IMR-90 (cell line): ENCODE data around the gene MYPN. TPM values are rescaled to one million over a fixed set of nuclear protein-coding genes. Genes with fewer than 3 reads are reported as not detected.

ENCODE experiments used
- ATAC-seq: fragments of 200-7000 bp; cut with Tn5 transposase; 2 replicates; pipeline ENCODE4 v1.9.1; 2020; ENCODE audit warnings: low read depth, mild to moderate bottlenecking, moderate library complexity
- BruUV-seq: library from RNA; stranded (reverse); fragments of 400-500 nt; replicated peaks from 2 replicates; lab custom pipeline; 2021; lab: Mats Ljungman, UMichigan
- CTCF ChIA-PET: fragments of 300-600 bp; formaldehyde crosslinking; extraction: SDS; loops from one replicate; lab custom pipeline; 2021; ENCODE audit warnings: antibody characterized with exemption; lab: Yijun Ruan, JAX
- POLR2A ChIA-PET: fragments of 300-600 bp; sonication (Branson Sonifier 250); formaldehyde crosslinking; loops from one replicate; lab custom pipeline; 2022; ENCODE audit warnings: antibody characterized with exemption; ENCODE audit not compliant: unreplicated experiment; lab: Charles Lee
- DNase-seq: peaks from one replicate; pipeline ENCODE4 v3.0.0; 2013
- H2AFZ ChIP-seq: replicated peaks from 2 replicates; pipeline ENCODE3; 2013; ENCODE audit warnings: low read length, mild to moderate bottlenecking; ENCODE audit not compliant: poor library complexity
- H2AK5ac ChIP-seq: 2 replicates; pipeline ENCODE4 v1.6.1; 2013; ENCODE audit warnings: low read depth, low read length, inconsistent platforms
- H2AK9ac ChIP-seq: replicated peaks from 2 replicates; pipeline ENCODE3; 2013; ENCODE audit warnings: mild to moderate bottlenecking, low read depth, low read length, moderate library complexity; ENCODE audit not compliant: poor library complexity
- H2BK120ac ChIP-seq: 2 replicates; pipeline ENCODE4 v1.6.1; 2013; ENCODE audit warnings: low read depth, low read length, inconsistent platforms
- H2BK15ac ChIP-seq: 3 replicates; pipeline ENCODE4 v1.6.1; 2013; ENCODE audit warnings: low read depth, low read length, inconsistent platforms
- H2BK20ac ChIP-seq: 2 replicates; pipeline ENCODE4 v1.6.1; 2013; ENCODE audit warnings: low read depth, mild to moderate bottlenecking, inconsistent platforms, low read length, moderate library complexity
- H2BK5ac ChIP-seq: 2 replicates; pipeline ENCODE4 v1.6.1; 2013; ENCODE audit warnings: mild to moderate bottlenecking, low read depth, low read length, inconsistent platforms; ENCODE audit not compliant: poor library complexity, severe bottlenecking
- H3K14ac ChIP-seq: replicated peaks from 2 replicates; pipeline ENCODE4 v1.6.1; 2013; ENCODE audit warnings: low read depth, low read length, inconsistent platforms
- H3K18ac ChIP-seq: 2 replicates; pipeline ENCODE4 v1.6.1; 2013; ENCODE audit warnings: low read depth, low read length, control low read depth
- H3K23ac ChIP-seq: 2 replicates; pipeline ENCODE4 v1.6.1; 2013; ENCODE audit warnings: low read depth, low read length, inconsistent platforms
- H3K27ac ChIP-seq: 2 replicates; pipeline ENCODE4 v1.5.1; 2013; ENCODE audit warnings: mild to moderate bottlenecking, control low read depth, low read length; ENCODE audit not compliant: insufficient read depth
- H3K27me3 ChIP-seq: 2 replicates; pipeline ENCODE4 v1.6.1; 2013; ENCODE audit warnings: low read length; ENCODE audit not compliant: control insufficient read depth, insufficient read depth
- H3K36me3 ChIP-seq: 2 replicates; pipeline ENCODE4 v1.6.1; 2013; ENCODE audit warnings: low read length, mixed read lengths; ENCODE audit not compliant: control insufficient read depth, insufficient read depth
- H3K4ac ChIP-seq: 2 replicates; pipeline ENCODE4 v1.6.1; 2013; ENCODE audit warnings: low read depth, low read length, inconsistent platforms
- H3K4me1 ChIP-seq: 2 replicates; pipeline ENCODE4 v1.6.1; 2013; ENCODE audit warnings: low read length, mixed read lengths; ENCODE audit not compliant: control insufficient read depth, insufficient read depth
- H3K4me2 ChIP-seq: 2 replicates; pipeline ENCODE4 v1.6.1; 2013; ENCODE audit warnings: low read depth, mild to moderate bottlenecking, control low read depth, low read length, moderate library complexity
- H3K4me3 ChIP-seq: 2 replicates; pipeline ENCODE4 v1.5.1; 2013; ENCODE audit warnings: low read depth, mild to moderate bottlenecking, control low read depth, low read length, moderate library complexity; ENCODE audit not compliant: insufficient read depth
- H3K56ac ChIP-seq: 2 replicates; pipeline ENCODE4 v1.6.1; 2013; ENCODE audit warnings: low read length, inconsistent platforms; ENCODE audit not compliant: insufficient read depth; ENCODE audit errors: extremely low read depth
- H3K79me1 ChIP-seq, 2 experiments: 2 replicates each; pipeline ENCODE4 v1.6.1; 2013; ENCODE audit warnings: low read length in 2 of 2, inconsistent platforms in 1 of 2, low read depth in 1 of 2
- H3K9ac ChIP-seq: 2 replicates; pipeline ENCODE4 v1.6.1; 2013; ENCODE audit warnings: low read depth, low read length, control low read depth
- H3K9me1 ChIP-seq: 2 replicates; pipeline ENCODE4 v1.6.1; 2013; ENCODE audit warnings: low read length, inconsistent platforms; ENCODE audit not compliant: insufficient read depth
- H3K9me3 ChIP-seq: 2 replicates; pipeline ENCODE4 v1.6.1; 2013; ENCODE audit warnings: low read length; ENCODE audit not compliant: control insufficient read depth, insufficient read depth
- H4K20me1 ChIP-seq: 2 replicates; pipeline ENCODE4 v1.6.1; 2013; ENCODE audit warnings: low read length, inconsistent platforms; ENCODE audit not compliant: insufficient read depth
- H4K5ac ChIP-seq: 2 replicates; pipeline ENCODE4 v1.6.1; 2013; ENCODE audit warnings: mild to moderate bottlenecking, low read depth, low read length, control low read depth
- H4K8ac ChIP-seq, 2 experiments: 2 replicates each; pipeline ENCODE4 v1.6.1; 2013; ENCODE audit warnings: low read depth in 2 of 2, low read length in 2 of 2, control low read depth in 1 of 2, inconsistent platforms in 1 of 2
- H4K91ac ChIP-seq: 2 replicates; pipeline ENCODE4 v1.6.1; 2013; ENCODE audit warnings: low read depth, low read length, inconsistent platforms; ENCODE audit not compliant: insufficient read depth
- BHLHE40 ChIP-seq: fragments of 150-350 bp; IDR thresholded peaks from 2 replicates; pipeline ENCODE4 v1.6.1; 2016; ENCODE audit warnings: mild to moderate bottlenecking, low read depth, low read length
- CHD1 ChIP-seq: IDR thresholded peaks from 2 replicates; pipeline ENCODE4 v1.6.1; 2012; ENCODE audit warnings: low read depth, low read length, improper control_type of control experiment
- CTCF ChIP-seq: conservative IDR thresholded peaks from 2 replicates; pipeline ENCODE4 v1.5.1; 2012; ENCODE audit warnings: mild to moderate bottlenecking, low read depth, low read length, improper control_type of control experiment
- ELK1 ChIP-seq: fragments of 150-350 bp; IDR thresholded peaks from 2 replicates; pipeline ENCODE4 v1.6.1; 2016; ENCODE audit warnings: low read depth, mild to moderate bottlenecking, low read length, moderate library complexity, borderline replicate concordance
- MAFK ChIP-seq: IDR thresholded peaks from 2 replicates; pipeline ENCODE4 v1.6.1; 2012; ENCODE audit warnings: low read depth, low read length, improper control_type of control experiment
- MAZ ChIP-seq: IDR thresholded peaks from 2 replicates; pipeline ENCODE4 v1.6.1; 2012; ENCODE audit warnings: low read depth, mild to moderate bottlenecking, low read length, improper control_type of control experiment, moderate library complexity, borderline replicate concordance
- NFE2L2 ChIP-seq: fragments of 150-350 bp; IDR thresholded peaks from 2 replicates; pipeline ENCODE4 v1.6.1; 2016; ENCODE audit warnings: low read depth, mild to moderate bottlenecking, low read length
- POLR2A ChIP-seq: IDR thresholded peaks from 2 replicates; pipeline ENCODE4 v1.6.1; 2012; ENCODE audit warnings: mild to moderate bottlenecking, low read depth, low read length
- SMC3 ChIP-seq: fragments of 150-350 bp; IDR thresholded peaks from 2 replicates; pipeline ENCODE4 v1.6.1; 2016; ENCODE audit warnings: low read depth, mild to moderate bottlenecking, antibody characterized with exemption, low read length, moderate library complexity
- USF2 ChIP-seq: fragments of 150-350 bp; IDR thresholded peaks from 2 replicates; pipeline ENCODE4 v1.6.1; 2017; ENCODE audit warnings: mild to moderate bottlenecking, antibody characterized with exemption, low read length, low read depth
- WGBS, 2 experiments: methylation state at CpG; one replicate each; pipeline versions ENCODE4 v1.1.5 to v1.1.7; 2013; ENCODE audit warnings: missing lambda C conversion rate in 2 of 2; ENCODE audit not compliant: insufficient read length in 1 of 2; ENCODE audit errors: extremely low coverage in 2 of 2; 5-methylcytosine and 5-hydroxymethylcytosine counted together
- dilution Hi-C: fragments of 300-500 bp; cut with HindIII; formaldehyde crosslinking; loops from one replicate; pipeline ENCODE4 v1.14.3; 2018; ENCODE audit warnings: low sequenced_read_pairs; ENCODE audit not compliant: unreplicated experiment
- in situ Hi-C: fragments of 300-500 bp; cut with MboI; formaldehyde crosslinking; loops from 3 replicates; pipeline ENCODE4 v1.14.3; 2019; ENCODE audit warnings: low sequenced_read_pairs, inconsistent platforms, mixed read lengths
- intact Hi-C: fragments of 100-400 bp; cut with micrococcal nuclease; formaldehyde crosslinking; loops from 2 replicates; pipeline ENCODE4 v1.10.0; 2022
- polyA plus RNA-seq, 3 experiments: library from polyadenylated mRNA; depleted of rRNA; stranded (reverse); fragments of >200 nt; gene quantifications; 2 replicates each; pipeline ENCODE4 v1.2.3, GENCODE V29; 2012; ENCODE audit warnings: low replicate concordance in 1 of 3
- total RNA-seq: library from RNA; depleted of rRNA; stranded (reverse); fragments of >200 nt; gene quantifications from 2 replicates; pipeline ENCODE4 v1.2.3, GENCODE V29; 2012

Gene MYPN
- total and polyA plus RNA-seq, 2 of the 4 experiments (the other 2 are of a cell fraction), result 7.8 to 13.1 TPM

- Histone ChIP-seq H2AK5ac (no peak overlapping the region), H3K4me3 (no peak overlapping the region), H2BK20ac (no peak overlapping the region), H3K36me3 (no peaks in the 10 kb centered on the region; the same call in 1 of the 2 replicates), H3K4me2 (no peak overlapping the region), H3K9me1 (no peaks in the 10 kb centered on the region; the same call in 1 of the 2 replicates), H3K27me3 (no peaks in the 10 kb centered on the region), H3K4ac (no peak overlapping the region), H3K9me3 (no peaks in the 10 kb centered on the region), H3K56ac (no peak overlapping the region), H4K5ac (no peak overlapping the region), H3K27ac (no peak overlapping the region), H2AK9ac (no peak overlapping the region), H4K91ac (no peak overlapping the region), H4K20me1 (no peaks in the 10 kb centered on the region), H2BK120ac (no peak overlapping the region), H4K8ac (no peak overlapping the region), H3K18ac (no peak overlapping the region), H2AFZ (no peak overlapping the region), H3K79me1 (no peaks in the 10 kb centered on the region), H3K9ac (no peak overlapping the region), H2BK5ac (no peak overlapping the region), H3K4me1 (no peaks in the 10 kb centered on the region), H3K23ac (no peak overlapping the region), H3K14ac (no peak overlapping the region), H2BK15ac (no peak overlapping the region)
- TF ChIP-seq CTCF (no peak), MAFK (no peak), USF2 (no peak), NFE2L2 (no peak), ELK1 (no peak), POLR2A (no peak), SMC3 (no peak), MAZ (no peak), BHLHE40 (no peak), CHD1 (no peak)
- DNase-seq, result no peak
- dilution Hi-C loops (no loop called here), in situ Hi-C loops (loop anchor here (25.0 kb wide), 1 partner anchor 334 kb away; no protein-coding TSS in a partner anchor), intact Hi-C loops (no loop called here)
- CTCF ChIA-PET, result interaction anchor here (1.1 kb wide), 1 partner anchor 8 kb away, joined by 5 read pairs; no protein-coding TSS in a partner anchor
- POLR2A ChIA-PET, result interaction anchor here (0.6 kb wide), 1 partner anchor 342 kb away, joined by 3 read pairs; no protein-coding TSS in a partner anchor
- 60% methylated on average over 1 of the region's 3 CpGs; no CpG with 5 or more reads in 1 of the 2 experiments for WGBS, 2 experiments
- BruUV-seq, result no TSS peak
- ATAC-seq, result no peak
Observed at GRCh38 chr10:68196701-68197100, 87.4 kb downstream of the MYPN start.
